ENCODE measurements around the gene MEGF6. TPM values are rescaled to one million over a fixed set of nuclear protein-coding genes. Genes with fewer than 3 reads are reported as not detected.

The MEGF6 gene
- total RNA-seq, 2 donors from 2014 or later: 273 to 304 TPM

- H3K4me1 ChIP-seq (ENCODE audit: control insufficient read depth in 1 of 2, low read depth in 2 of 2): peaks cover 25 to 47% of the 10 kb centered on the region in 2 donors
- H3K9me3 ChIP-seq: no peaks in the 10 kb centered on the region
- H3K4me3 ChIP-seq: no peak overlapping the region
- no peaks in the 10 kb centered on the region for H3K36me3 ChIP-seq
- ATAC-seq (ENCODE audit: insufficient number of reproducible peaks, low FRiP score, low read depth) (no peak), DNase-seq (ENCODE audit: low spot score) (no peak)
- H3K27ac ChIP-seq: peak overlapping the region; percentile 17 to 38
- TF ChIP-seq CTCF (IDR thresholded peaks at IDR 0.05): no peak
- no peaks in the 10 kb centered on the region for H3K27me3 ChIP-seq (replicated peaks; ENCODE audit: insufficient read depth)
These were observed 74.7 kb downstream of the MEGF6 start for GRCh38 chr1:3536420-3537195.

- H3K27me3 ChIP-seq (replicated peaks; ENCODE audit: insufficient read depth): no peaks in the 10 kb centered on the region
- DNase-seq (ENCODE audit: low spot score) (no peak), ATAC-seq (ENCODE audit: insufficient number of reproducible peaks, low FRiP score, low read depth) (no peak)
- no peaks in the 10 kb centered on the region for H3K36me3 ChIP-seq
- peaks cover 16 to 38% of the 10 kb centered on the region in 2 donors for H3K4me1 ChIP-seq (ENCODE audit: control insufficient read depth in 1 of 2, low read depth in 2 of 2)
- no peaks in the 10 kb centered on the region for H3K9me3 ChIP-seq
- H3K4me3 ChIP-seq: no peak overlapping the region
- no peak for TF ChIP-seq CTCF (IDR thresholded peaks at IDR 0.05)
- H3K27ac ChIP-seq: peak overlapping the region in 1 of 2 donors; percentile 17
These were observed 75.6 kb downstream of the MEGF6 start for GRCh38 chr1:3535732-3536131.

GRCh38 chr1:3534803-3535637 lies 76.3 kb downstream of the MEGF6 start:
- TF ChIP-seq CTCF (IDR thresholded peaks at IDR 0.05): no peak
- no peaks in the 10 kb centered on the region for H3K9me3 ChIP-seq
- no peak overlapping the region for H3K4me3 ChIP-seq
- no peak for DNase-seq (ENCODE audit: low spot score)
- peaks cover 12 to 31% of the 10 kb centered on the region in 2 donors for H3K4me1 ChIP-seq (ENCODE audit: control insufficient read depth in 1 of 2, low read depth in 2 of 2)
- H3K27ac ChIP-seq: no peak overlapping the region
- H3K36me3 ChIP-seq: no peaks in the 10 kb centered on the region
- H3K27me3 ChIP-seq (replicated peaks; ENCODE audit: insufficient read depth): no peaks in the 10 kb centered on the region
- ATAC-seq (ENCODE audit: insufficient number of reproducible peaks, low FRiP score, low read depth): no peak

- Histone ChIP-seq H3K9me3 (no peaks in the 10 kb centered on the region), H3K27ac (no peak overlapping the region), H3K4me1 (ENCODE audit: control insufficient read depth in 1 of 2, low read depth in 2 of 2) (peaks cover 16 to 30% of the 10 kb centered on the region in 2 donors), H3K36me3 (no peaks in the 10 kb centered on the region), H3K27me3 (replicated peaks; ENCODE audit: insufficient read depth) (no peaks in the 10 kb centered on the region), H3K4me3 (no peak overlapping the region)
- ATAC-seq (ENCODE audit: insufficient number of reproducible peaks, low FRiP score, low read depth) (no peak), DNase-seq (ENCODE audit: low spot score) (no peak)
- TF ChIP-seq CTCF (IDR thresholded peaks at IDR 0.05): no peak
These were observed 78.0 kb downstream of the MEGF6 start for GRCh38 chr1:3533067-3534048.

All from thoracic aorta (tissue), 2 donors.